B cell (primary cell): ENCODE measurements around the gene LRRC10. TPM values are rescaled to one million over a fixed set of nuclear protein-coding genes. Genes with fewer than 3 reads are reported as not detected.

Experiments used
- ATAC-seq: fragments of 200-7000 bp; cut with Tn5 transposase; one replicate; pipeline ENCODE4 v1.10.0; 2021; ENCODE audit warnings: low read depth, mild to moderate bottlenecking, moderate number of reproducible peaks, moderate library complexity
- CTCF ChIA-PET: fragments of 350-600 bp; sonication (Branson Sonifier 250); formaldehyde crosslinking; loops from one replicate; lab custom pipeline; 2021; ENCODE audit warnings: antibody characterized with exemption, inconsistent platforms; lab: Charles Lee
- POLR2A ChIA-PET: fragments of 350-600 bp; sonication (Branson Sonifier 250); formaldehyde crosslinking; loops from one replicate; lab custom pipeline; 2021; ENCODE audit warnings: antibody characterized with exemption; lab: Charles Lee
- DNase-seq: peaks from one replicate; pipeline ENCODE4 v3.0.0; 2013
- H2AFZ ChIP-seq: 2 replicates; pipeline ENCODE4 v1.6.1; 2012; ENCODE audit warnings: mild to moderate bottlenecking, low read depth, low read length; ENCODE audit not compliant: insufficient read depth, poor library complexity, severe bottlenecking
- H3K27ac ChIP-seq, 2 donors: 1 replicate in 1 of 2; 2 replicates in 1 of 2; pipeline ENCODE4 v1.5.1; 2012 to 2013; ENCODE audit warnings: low read length in 2 of 2, mild to moderate bottlenecking in 2 of 2, moderate library complexity in 1 of 2
- H3K27me3 ChIP-seq, 4 experiments: fragments of 200-600 bp in 1 of 4; sonication (generic) in 1 of 4; replicated peaks in 1 of 4; 1 replicate in 2 of 4; 2 replicates in 2 of 4; pipeline versions ENCODE4 v1.6.1 to v1.7.0; 2013 to 2016; ENCODE audit warnings: low read length in 3 of 4, mild to moderate bottlenecking in 2 of 4, mixed read lengths in 1 of 4, moderate library complexity in 1 of 4; ENCODE audit not compliant: insufficient read depth in 4 of 4, control insufficient read depth in 3 of 4; ENCODE audit errors: control extremely low read depth in 1 of 4
- H3K36me3 ChIP-seq, 2 experiments: replicated peaks in 1 of 2; 1 replicate in 1 of 2; 2 replicates in 1 of 2; pipeline versions ENCODE4 v1.6.1 to v1.7.1; 2013; ENCODE audit warnings: low read length in 1 of 2; ENCODE audit not compliant: insufficient read depth in 2 of 2, control insufficient read depth in 1 of 2; ENCODE audit errors: control extremely low read depth in 1 of 2, extremely low read depth in 1 of 2
- H3K4me1 ChIP-seq, 2 donors: fragments of 200-600 bp in 1 of 2; sonication (generic) in 1 of 2; 1 replicate in 1 of 2; 2 replicates in 1 of 2; pipeline versions ENCODE4 v1.5.1 to v1.6.1; 2013 to 2017; ENCODE audit warnings: low read length in 2 of 2; ENCODE audit not compliant: control insufficient read depth in 2 of 2, insufficient read depth in 2 of 2
- H3K4me2 ChIP-seq: replicated peaks from 2 replicates; pipeline ENCODE3; 2012; ENCODE audit warnings: mild to moderate bottlenecking, low read depth, low read length; ENCODE audit not compliant: poor library complexity, severe bottlenecking
- H3K4me3 ChIP-seq, 5 experiments: fragments of 200-600 bp in 1 of 5; sonication (generic) in 1 of 5; 1 replicate in 3 of 5; 2 replicates in 2 of 5; pipeline versions ENCODE4 v1.5.1 to v1.7.0; 2011 to 2016; ENCODE audit warnings: low read length in 4 of 5, mild to moderate bottlenecking in 4 of 5, low read depth in 2 of 5, control low read depth in 1 of 5, moderate library complexity in 1 of 5; ENCODE audit not compliant: insufficient read depth in 1 of 5; ENCODE audit errors: control extremely low read depth in 1 of 5, extremely low read depth in 1 of 5
- H3K79me2 ChIP-seq: fragments of 200-600 bp; sonication (generic); one replicate; pipeline ENCODE4 v1.6.0; 2016; ENCODE audit warnings: low read length; ENCODE audit not compliant: control insufficient read depth, insufficient read depth
- H3K9ac ChIP-seq: fragments of 200-600 bp; sonication (generic); 2 replicates; pipeline ENCODE4 v1.6.1; 2017; ENCODE audit warnings: mild to moderate bottlenecking, low read length, moderate library complexity
- H3K9me3 ChIP-seq, 3 donors: one replicate each; pipeline versions ENCODE4 v1.6.1 to v1.7.1; 2013; ENCODE audit warnings: low read length in 2 of 3; ENCODE audit not compliant: control insufficient read depth in 2 of 3, insufficient read depth in 1 of 3; ENCODE audit errors: control extremely low read depth in 1 of 3
- H4K20me1 ChIP-seq: 2 replicates; pipeline ENCODE4 v1.6.0; 2012; ENCODE audit warnings: mild to moderate bottlenecking, low read length; ENCODE audit not compliant: insufficient read depth, control insufficient read depth, poor library complexity, severe bottlenecking
- H3K27ac Mint-ChIP-seq: one replicate; pipeline ENCODE4 v1.8.0; 2021; ENCODE audit warnings: mixed read lengths
- H3K27me3 Mint-ChIP-seq: one replicate; pipeline ENCODE4 v1.8.0; 2021; ENCODE audit warnings: mixed read lengths
- H3K4me1 Mint-ChIP-seq: one replicate; pipeline ENCODE4 v1.8.0; 2021; ENCODE audit warnings: mixed read lengths
- H3K4me3 Mint-ChIP-seq: one replicate; pipeline ENCODE4 v1.8.0; 2021; ENCODE audit warnings: mixed read lengths
- H3K9me3 Mint-ChIP-seq: one replicate; pipeline ENCODE4 v1.8.0; 2022; ENCODE audit warnings: mixed read lengths; ENCODE audit not compliant: insufficient read depth
- EZH2 ChIP-seq: IDR thresholded peaks from 2 replicates; pipeline ENCODE4 v1.6.1; 2012; ENCODE audit warnings: borderline replicate concordance, low read depth, mild to moderate bottlenecking, moderate library complexity, low read length; ENCODE audit not compliant: insufficient read depth, poor library complexity, severe bottlenecking
- WGBS: methylation state at CpG from one replicate; pipeline ENCODE4 v1.1.5; 2013; ENCODE audit warnings: missing lambda C conversion rate; ENCODE audit not compliant: insufficient coverage; 5-methylcytosine and 5-hydroxymethylcytosine counted together
- intact Hi-C: fragments of 100-400 bp; cut with micrococcal nuclease; formaldehyde crosslinking; loops from one replicate; pipeline ENCODE4 v1.10.0; 2022
- polyA plus RNA-seq: library from polyadenylated mRNA; depleted of rRNA; stranded (reverse); fragments of >200 nt; gene quantifications from 2 replicates; pipeline ENCODE4 v1.2.3, GENCODE V29; 2012
- total RNA-seq, 2 donors: library from RNA; stranded (reverse); fragments of 120-200 nt in 1 of 2; gene quantifications; 1 replicate in 1 of 2; 2 replicates in 1 of 2; pipeline versions ENCODE4 v1.2.3 to v1.2.4, GENCODE V29; 2013 to 2022
- TF ChIP-seq, protein P1 (sequence below): fragments of 200-600 bp; IDR thresholded peaks from one replicate; pipeline ENCODE4 v1.8.0; 2022; ENCODE audit warnings: antibody characterized with exemption, mild to moderate bottlenecking

Gene LRRC10
- total and polyA plus RNA-seq, 2 donors (not counting 1 experiment from before 2014, with no cell fraction given), result not detected

DNA sequence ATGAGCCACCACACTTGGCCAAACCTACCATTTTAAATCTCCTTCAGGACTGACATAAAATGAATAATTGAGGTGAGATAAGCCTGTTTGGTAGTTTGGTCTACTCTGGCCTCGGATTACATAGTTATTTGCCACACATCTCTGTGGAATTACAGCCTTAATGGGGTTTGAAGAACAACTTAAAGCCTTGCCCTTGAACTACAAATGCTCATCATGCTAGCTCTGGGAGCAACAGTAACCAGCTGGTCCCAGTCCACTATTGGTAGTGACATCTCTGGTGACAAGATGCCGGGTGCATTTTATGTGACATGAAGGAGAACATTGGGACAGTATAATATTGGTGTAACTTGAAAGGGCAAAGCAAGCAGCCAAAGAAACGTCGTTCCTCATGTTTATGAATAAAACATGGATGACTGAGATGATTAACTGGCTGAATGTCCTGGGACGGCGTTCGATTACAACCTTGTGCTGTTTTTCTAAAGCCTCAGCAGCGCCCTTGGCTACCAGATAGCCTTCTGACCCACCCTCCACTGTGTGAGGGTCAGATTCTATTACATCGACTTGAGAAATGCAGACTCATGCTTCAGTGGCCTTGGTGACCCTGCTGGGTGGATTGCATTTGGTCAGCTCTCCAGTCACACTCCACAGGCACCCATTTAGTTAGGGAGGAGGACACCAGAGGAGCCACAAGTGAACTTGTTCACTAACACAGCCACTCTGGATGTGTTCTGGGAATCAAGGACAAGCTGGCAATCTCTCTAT is 46.9 kb upstream of the LRRC10 start:
- no peak overlapping the region for H3K27ac ChIP-seq
- H3K9me3 Mint-ChIP-seq, result no peaks in the 10 kb centered on the region
- intact Hi-C loops, result no loop called here
- H2AFZ ChIP-seq, result no peak overlapping the region
- no peak overlapping the region for H3K27ac Mint-ChIP-seq
- H3K9me3 ChIP-seq, result no peaks in the 10 kb centered on the region
- H3K9ac ChIP-seq, result no peak overlapping the region
- H3K4me1 Mint-ChIP-seq, result no peaks in the 10 kb centered on the region
- no peak overlapping the region for H3K4me3 Mint-ChIP-seq
- ATAC-seq, result no peak
- H3K27me3 ChIP-seq, result peaks cover 0 to 2% (median 0%) of the 10 kb centered on the region in 4 experiments
- WGBS, result 90% methylated on average over 4 of the region's 9 CpGs
- no peaks in the 10 kb centered on the region for H3K36me3 ChIP-seq
- no peaks in the 10 kb centered on the region for H4K20me1 ChIP-seq
- H3K4me2 ChIP-seq, result no peak overlapping the region
- CTCF ChIA-PET, result no interaction called here
- no peaks in the 10 kb centered on the region for H3K79me2 ChIP-seq
- TF ChIP-seq, protein P1, sequence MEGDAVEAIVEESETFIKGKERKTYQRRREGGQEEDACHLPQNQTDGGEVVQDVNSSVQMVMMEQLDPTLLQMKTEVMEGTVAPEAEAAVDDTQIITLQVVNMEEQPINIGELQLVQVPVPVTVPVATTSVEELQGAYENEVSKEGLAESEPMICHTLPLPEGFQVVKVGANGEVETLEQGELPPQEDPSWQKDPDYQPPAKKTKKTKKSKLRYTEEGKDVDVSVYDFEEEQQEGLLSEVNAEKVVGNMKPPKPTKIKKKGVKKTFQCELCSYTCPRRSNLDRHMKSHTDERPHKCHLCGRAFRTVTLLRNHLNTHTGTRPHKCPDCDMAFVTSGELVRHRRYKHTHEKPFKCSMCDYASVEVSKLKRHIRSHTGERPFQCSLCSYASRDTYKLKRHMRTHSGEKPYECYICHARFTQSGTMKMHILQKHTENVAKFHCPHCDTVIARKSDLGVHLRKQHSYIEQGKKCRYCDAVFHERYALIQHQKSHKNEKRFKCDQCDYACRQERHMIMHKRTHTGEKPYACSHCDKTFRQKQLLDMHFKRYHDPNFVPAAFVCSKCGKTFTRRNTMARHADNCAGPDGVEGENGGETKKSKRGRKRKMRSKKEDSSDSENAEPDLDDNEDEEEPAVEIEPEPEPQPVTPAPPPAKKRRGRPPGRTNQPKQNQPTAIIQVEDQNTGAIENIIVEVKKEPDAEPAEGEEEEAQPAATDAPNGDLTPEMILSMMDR, result no peak
- TF ChIP-seq EZH2, result no peak
- H3K27me3 Mint-ChIP-seq, result peaks cover 25% of the 10 kb centered on the region
- no peak for DNase-seq
- H3K4me3 ChIP-seq, result no peak overlapping the region
- POLR2A ChIA-PET, result no interaction called here
- no peaks in the 10 kb centered on the region for H3K4me1 ChIP-seq

DNA sequence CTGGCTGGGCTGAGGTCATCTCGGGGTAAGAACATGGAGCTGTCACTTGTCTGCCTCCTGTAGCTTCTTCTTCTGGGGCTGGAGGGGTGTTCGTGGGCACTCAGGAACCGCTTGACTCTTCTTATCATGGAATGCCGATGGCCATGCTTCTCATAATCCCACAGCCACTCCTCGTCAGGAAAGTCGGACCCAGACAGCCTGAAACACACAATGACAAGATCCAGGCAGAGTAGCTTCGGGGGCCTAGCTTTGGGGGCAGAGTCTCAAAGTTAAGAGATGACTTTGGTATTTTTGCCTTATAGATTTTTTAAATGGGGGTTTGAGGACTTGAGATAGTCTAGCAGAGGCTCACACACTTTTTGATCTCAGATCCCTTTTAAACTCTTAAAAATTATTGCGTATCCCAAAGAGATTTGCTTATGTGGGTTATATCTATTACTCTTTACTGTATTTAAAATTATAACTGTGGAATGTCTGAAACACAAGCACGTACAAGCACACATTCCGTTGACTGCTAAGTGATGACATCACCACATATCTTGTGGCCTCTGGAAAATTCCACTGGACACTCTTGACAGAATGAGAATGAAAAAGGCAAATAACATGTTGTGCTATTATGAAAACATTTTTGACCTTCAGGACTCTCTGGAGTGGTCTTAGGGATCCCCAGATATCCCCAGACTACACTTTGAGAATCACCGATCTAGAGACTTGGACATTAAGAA is 45.1 kb upstream of the LRRC10 start:
- Mint-ChIP-seq H3K27ac (no peak overlapping the region), H3K9me3 (no peaks in the 10 kb centered on the region), H3K27me3 (peaks cover 29% of the 10 kb centered on the region), H3K4me3 (no peak overlapping the region), H3K4me1 (no peaks in the 10 kb centered on the region)
- 95% methylated on average over 3 of the region's 11 CpGs for WGBS
- Histone ChIP-seq H3K4me3 (no peak overlapping the region), H3K36me3 (no peaks in the 10 kb centered on the region), H3K9ac (no peak overlapping the region), H3K27me3 (peaks cover 0 to 2% (median 0%) of the 10 kb centered on the region in 4 experiments), H3K79me2 (no peaks in the 10 kb centered on the region), H3K27ac (no peak overlapping the region), H2AFZ (no peak overlapping the region), H3K4me1 (no peaks in the 10 kb centered on the region), H3K9me3 (no peaks in the 10 kb centered on the region), H3K4me2 (no peak overlapping the region), H4K20me1 (no peaks in the 10 kb centered on the region)
- ATAC-seq, result no peak
- CTCF ChIA-PET, result no interaction called here
- TF ChIP-seq, protein P1, result no peak
- TF ChIP-seq EZH2, result no peak
- POLR2A ChIA-PET, result no interaction called here
- no peak for DNase-seq
- intact Hi-C loops, result no loop called here
